ENCODE results near the gene TAPT1. TPM values are rescaled to one million over a fixed set of nuclear protein-coding genes. Genes with fewer than 3 reads are reported as not detected.
"Not testable (repeated sequence)": the region's sequence is repeated elsewhere in the genome, so short reads cannot be mapped to it uniquely, and the experiment has no call there.

TAPT1 gene
- total RNA-seq, 1 experiment from 2014 or later: 17.4 TPM

- Histone ChIP-seq H3K27ac (no peak overlapping the region), H3K36me3 (peaks cover 3% of the 10 kb centered on the region; the same call in 1 of the 2 replicates), H3K9me3 (replicated peaks) (no peaks in the 10 kb centered on the region), H3K27me3 (no peaks in the 10 kb centered on the region), H3K4me1 (no peaks in the 10 kb centered on the region), H3K4me3 (no peak overlapping the region)
- DNase-seq: no peak
Measured at GRCh38 chr4:16212138-16212782, 14.0 kb downstream of the TAPT1 start.

GRCh38 chr4:16207409-16207808, 18.9 kb downstream of the TAPT1 start:
- H3K4me3 ChIP-seq: no peak overlapping the region

DNA sequence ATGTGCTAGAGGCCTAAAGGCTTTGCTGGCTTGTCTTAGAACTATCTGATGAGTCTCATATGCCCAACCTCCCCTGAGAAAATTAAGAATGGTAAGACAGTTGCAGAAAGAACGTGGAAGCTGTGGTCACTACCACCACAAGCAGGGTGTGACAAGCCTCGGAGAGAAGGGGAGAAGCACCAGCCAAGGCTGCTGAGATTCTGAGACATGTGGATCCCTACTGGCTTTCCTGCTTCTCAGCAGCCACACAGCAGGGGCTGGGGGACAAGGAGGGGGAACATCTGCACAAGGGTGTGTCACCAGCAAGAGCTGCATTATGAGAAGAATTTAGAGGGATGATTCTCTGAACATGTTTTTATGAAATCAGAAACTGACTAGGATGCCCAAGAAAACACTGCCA, 19.4 kb downstream of the TAPT1 start:
- H3K36me3 ChIP-seq: 0 out of 2 replicates have a peak, but pooled peaks cover 3% of the 10 kb centered on the region
- H3K4me1 ChIP-seq: no peaks in the 10 kb centered on the region
- no peaks in the 10 kb centered on the region for H3K27me3 ChIP-seq
- DNase-seq: no peak
- no peak overlapping the region for H3K4me3 ChIP-seq
- no peak overlapping the region for H3K27ac ChIP-seq
- H3K9me3 ChIP-seq (replicated peaks): no peaks in the 10 kb centered on the region

More at GRCh38 chr4:16207409-16207808, 18.9 kb downstream of the TAPT1 start:
- no peaks in the 10 kb centered on the region for H3K4me1 ChIP-seq
- H3K27ac ChIP-seq: no peak overlapping the region
- H3K9me3 ChIP-seq (replicated peaks): no peaks in the 10 kb centered on the region
- DNase-seq: no peak
- H3K36me3 ChIP-seq: 0 out of 2 replicates have a peak, but pooled peaks cover 3% of the 10 kb centered on the region
- no peaks in the 10 kb centered on the region for H3K27me3 ChIP-seq

DNA sequence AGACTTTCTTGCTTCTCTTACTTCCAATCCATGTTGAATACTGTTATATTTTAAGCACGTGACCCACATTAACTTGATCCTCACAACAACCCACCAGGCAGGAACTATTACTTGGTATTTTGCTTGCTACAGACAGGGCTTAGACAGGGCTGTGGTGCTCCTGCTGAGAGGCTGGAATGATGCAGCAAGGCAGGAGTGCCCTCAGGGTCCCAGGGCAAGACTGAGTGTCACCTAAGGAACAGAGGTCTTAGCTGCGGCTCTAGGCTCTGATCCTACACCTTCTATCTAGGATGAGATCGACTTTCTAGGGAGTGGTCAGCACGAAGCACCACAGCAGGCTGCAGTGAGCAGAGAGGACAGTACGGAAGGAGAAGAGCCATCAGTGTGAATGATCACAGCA, 20.0 kb downstream of the TAPT1 start:
- no peak overlapping the region for H3K4me3 ChIP-seq
- no peaks in the 10 kb centered on the region for H3K9me3 ChIP-seq (replicated peaks)
- H3K27me3 ChIP-seq: no peaks in the 10 kb centered on the region
- no peak overlapping the region for H3K27ac ChIP-seq
- H3K36me3 ChIP-seq: 0 out of 2 replicates have a peak, but pooled peaks cover 4% of the 10 kb centered on the region
- no peak for DNase-seq
- H3K4me1 ChIP-seq: no peaks in the 10 kb centered on the region

- Histone ChIP-seq H3K27me3 (no peaks in the 10 kb centered on the region), H3K4me3 (no peak overlapping the region), H3K9me3 (replicated peaks) (no peaks in the 10 kb centered on the region), H3K36me3 (0 out of 2 replicates have a peak, but pooled peaks cover 6% of the 10 kb centered on the region), H3K4me1 (no peaks in the 10 kb centered on the region), H3K27ac (no peak overlapping the region)
- peak in 1 of 2 experiments; percentile 47 for DNase-seq
Measured at GRCh38 chr4:16205298-16206164, 20.7 kb downstream of the TAPT1 start.

GRCh38 chr4:16204505-16204904, 21.8 kb downstream of the TAPT1 start:
- DNase-seq: no peak
- H3K4me3 ChIP-seq: no peak overlapping the region
- no peak overlapping the region for H3K27ac ChIP-seq
- H3K27me3 ChIP-seq: no peaks in the 10 kb centered on the region
- no peaks in the 10 kb centered on the region for H3K4me1 ChIP-seq
- H3K9me3 ChIP-seq (replicated peaks): no peaks in the 10 kb centered on the region
- H3K36me3 ChIP-seq: 0 out of 2 replicates have a peak, but pooled peaks cover 6% of the 10 kb centered on the region

- H3K27ac ChIP-seq: no peak overlapping the region
- 0 out of 2 replicates have a peak, but pooled peaks cover 6% of the 10 kb centered on the region for H3K36me3 ChIP-seq
- no peak for DNase-seq
- H3K4me1 ChIP-seq: no peaks in the 10 kb centered on the region
- H3K27me3 ChIP-seq: no peaks in the 10 kb centered on the region
- H3K9me3 ChIP-seq (replicated peaks): no peaks in the 10 kb centered on the region
- H3K4me3 ChIP-seq: no peak overlapping the region
Measured at GRCh38 chr4:16203083-16203482, 23.2 kb downstream of the TAPT1 start.

DNA sequence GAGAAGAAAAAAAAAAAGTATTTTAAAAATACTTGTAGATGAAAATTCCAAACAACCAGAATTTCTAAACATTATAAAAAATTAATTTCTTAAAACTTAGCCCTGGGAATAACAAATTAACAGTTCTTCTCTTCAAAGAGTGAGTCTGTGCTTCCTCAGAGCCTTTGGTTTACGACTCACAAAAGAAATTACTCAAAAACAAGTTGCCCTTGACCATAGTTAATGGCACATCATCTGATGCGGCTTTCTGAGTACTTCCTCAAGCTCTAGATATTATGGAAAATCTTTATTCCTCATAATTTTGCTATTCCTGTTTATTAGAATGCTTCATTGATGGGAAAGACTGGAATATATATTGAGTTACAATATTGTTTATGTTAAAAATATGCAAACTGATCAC, 23.7 kb downstream of the TAPT1 start:
- no peak for DNase-seq
- Histone ChIP-seq H3K9me3 (replicated peaks) (no peaks in the 10 kb centered on the region), H3K27ac (no peak overlapping the region), H3K27me3 (no peaks in the 10 kb centered on the region), H3K4me1 (no peaks in the 10 kb centered on the region), H3K36me3 (0 out of 2 replicates have a peak, but pooled peaks cover 6% of the 10 kb centered on the region), H3K4me3 (no peak overlapping the region)

DNA sequence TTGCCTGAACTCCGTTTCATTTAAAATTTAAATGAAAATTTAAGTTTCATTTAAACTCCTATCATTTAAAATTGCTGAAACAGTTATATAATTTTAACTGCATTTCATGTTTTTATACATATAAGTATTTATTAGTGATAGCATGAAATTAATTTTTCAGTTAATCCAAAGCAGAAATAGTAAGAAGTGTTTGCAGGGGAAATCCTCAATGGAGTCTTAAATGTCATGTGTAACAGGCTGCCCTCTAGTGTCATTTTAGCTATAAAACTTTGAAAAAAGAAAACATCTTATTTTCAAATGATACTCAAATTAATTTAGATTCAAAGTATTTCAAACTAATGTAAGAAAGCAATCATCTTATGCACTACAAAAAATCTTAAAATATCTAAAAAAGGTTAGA, 27.2 kb downstream of the TAPT1 start:
- DNase-seq: peak in 1 of 2 experiments; percentile 55
- Histone ChIP-seq H3K27me3 (no peaks in the 10 kb centered on the region), H3K4me3 (no peak overlapping the region), H3K27ac (no peak overlapping the region), H3K36me3 (0 out of 2 replicates have a peak, but pooled peaks cover 3% of the 10 kb centered on the region), H3K4me1 (peaks cover 13% of the 10 kb centered on the region), H3K9me3 (replicated peaks) (no peaks in the 10 kb centered on the region)

DNA sequence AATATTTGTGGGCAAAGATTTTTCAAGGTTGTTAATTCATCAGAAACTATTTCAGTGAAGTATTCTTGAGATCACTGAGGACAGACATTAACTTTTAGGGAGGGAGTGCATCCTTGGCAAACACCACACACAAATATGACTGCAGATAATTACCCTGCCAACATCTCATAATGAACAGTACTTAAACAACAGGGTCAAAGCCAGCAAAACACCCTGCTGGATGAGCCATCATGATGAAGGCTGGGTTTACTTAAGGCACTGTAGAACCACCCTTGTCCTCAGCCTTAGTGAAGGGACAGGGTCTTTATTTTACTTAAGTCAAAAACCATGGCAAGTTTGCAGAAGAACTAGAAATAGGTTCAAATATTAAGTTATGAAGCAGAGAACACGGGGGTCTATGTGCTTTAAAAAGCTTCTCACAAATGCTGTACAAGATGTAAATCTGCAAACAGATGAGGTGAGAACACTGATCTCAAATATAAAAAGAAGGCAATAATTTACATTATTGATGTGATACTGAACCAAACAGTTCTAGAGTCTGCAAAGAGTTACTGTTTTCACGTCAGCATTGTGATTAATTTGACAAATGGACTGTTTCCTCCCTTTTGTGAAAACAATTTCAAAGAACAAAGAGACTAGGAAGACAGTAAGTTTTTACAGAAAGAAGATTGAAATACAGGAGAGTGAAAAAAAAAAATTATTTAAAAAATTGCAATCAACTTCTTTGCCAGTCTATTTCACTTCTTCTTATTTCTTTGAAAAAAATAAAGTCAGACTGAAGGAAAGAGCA, 28.2 kb downstream of the TAPT1 start:
- Histone ChIP-seq H3K27me3 (no peaks in the 10 kb centered on the region), H3K27ac (no peak overlapping the region), H3K4me3 (no peak overlapping the region), H3K9me3 (replicated peaks) (no peaks in the 10 kb centered on the region), H3K4me1 (peaks cover 17% of the 10 kb centered on the region), H3K36me3 (peaks cover 3% of the 10 kb centered on the region; the same call in 1 of the 2 replicates)
- no peak for DNase-seq

- Histone ChIP-seq H3K27ac (no peak overlapping the region), H3K27me3 (no peaks in the 10 kb centered on the region), H3K36me3 (peaks cover 6% of the 10 kb centered on the region; the same call in 1 of the 2 replicates), H3K4me1 (peaks cover 17% of the 10 kb centered on the region), H3K4me3 (no peak overlapping the region), H3K9me3 (replicated peaks) (no peaks in the 10 kb centered on the region)
- peak in 1 of 2 experiments; percentile 47 for DNase-seq
Measured at GRCh38 chr4:16196482-16197393, 29.5 kb downstream of the TAPT1 start.

DNA sequence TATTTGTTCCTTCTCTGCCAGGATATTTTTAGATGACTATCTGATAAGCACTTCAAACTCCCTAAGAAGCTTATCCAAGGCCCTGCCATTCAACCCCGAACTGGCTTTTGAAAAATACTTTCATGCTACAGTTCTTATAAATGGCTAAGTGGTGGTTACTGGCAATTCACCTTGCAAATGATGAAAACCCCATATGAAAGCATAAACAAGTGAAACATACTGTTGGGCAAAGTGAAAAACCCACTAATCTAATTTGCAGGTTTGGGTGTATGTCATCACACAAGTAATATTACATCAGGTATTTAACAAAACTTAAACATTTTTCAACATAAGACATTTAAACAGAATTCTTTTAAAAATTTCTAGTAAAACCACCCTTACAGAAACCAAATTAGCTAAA, 31.1 kb downstream of the TAPT1 start:
- no peak for DNase-seq
- Histone ChIP-seq H3K4me1 (peaks cover 17% of the 10 kb centered on the region), H3K4me3 (no peak overlapping the region), H3K27ac (no peak overlapping the region), H3K9me3 (replicated peaks) (no peaks in the 10 kb centered on the region), H3K27me3 (no peaks in the 10 kb centered on the region), H3K36me3 (peaks cover 8% of the 10 kb centered on the region; the same call in 1 of the 2 replicates)

DNA sequence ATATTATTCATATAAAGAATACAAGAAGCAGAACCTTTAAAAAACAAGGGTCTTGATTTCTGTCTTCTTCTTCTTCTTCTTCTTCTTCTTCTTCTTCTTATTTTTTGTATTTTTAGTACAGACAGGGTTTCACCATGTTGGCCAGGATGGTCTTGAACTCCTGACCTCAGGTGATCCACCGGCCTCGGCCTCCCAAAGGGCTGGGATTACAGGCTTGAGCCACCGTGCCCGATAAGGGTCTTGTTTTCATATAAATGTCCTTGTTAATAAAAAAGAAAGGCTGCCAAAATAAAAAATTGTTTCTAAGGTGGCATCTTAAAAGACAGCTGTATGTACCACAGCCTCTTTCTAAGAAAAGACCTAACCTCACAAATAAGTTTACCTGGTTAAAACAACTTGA, 31.5 kb downstream of the TAPT1 start:
- H3K9me3 ChIP-seq (replicated peaks); DNase-seq; H3K27me3 ChIP-seq; H3K36me3 ChIP-seq; H3K27ac ChIP-seq; H3K4me3 ChIP-seq: not testable (repeated sequence)
- peaks cover 17% of the 10 kb centered on the region for H3K4me1 ChIP-seq

GRCh38 chr4:16194214-16194613, 32.1 kb downstream of the TAPT1 start:
- H3K9me3 ChIP-seq (replicated peaks): no peaks in the 10 kb centered on the region
- H3K27ac ChIP-seq: no peak overlapping the region
- H3K27me3 ChIP-seq: no peaks in the 10 kb centered on the region
- peaks cover 9% of the 10 kb centered on the region; the same call in 1 of the 2 replicates for H3K36me3 ChIP-seq
- DNase-seq: peak; percentile 13 to 34
- H3K4me3 ChIP-seq: no peak overlapping the region
- H3K4me1 ChIP-seq: peaks cover 17% of the 10 kb centered on the region
